Measurements from ENCODE around the gene GCNA.
A peak's percentile ranks its signal among the peaks of the same experiment; 100 is the strongest.

Gene GCNA

DNA sequence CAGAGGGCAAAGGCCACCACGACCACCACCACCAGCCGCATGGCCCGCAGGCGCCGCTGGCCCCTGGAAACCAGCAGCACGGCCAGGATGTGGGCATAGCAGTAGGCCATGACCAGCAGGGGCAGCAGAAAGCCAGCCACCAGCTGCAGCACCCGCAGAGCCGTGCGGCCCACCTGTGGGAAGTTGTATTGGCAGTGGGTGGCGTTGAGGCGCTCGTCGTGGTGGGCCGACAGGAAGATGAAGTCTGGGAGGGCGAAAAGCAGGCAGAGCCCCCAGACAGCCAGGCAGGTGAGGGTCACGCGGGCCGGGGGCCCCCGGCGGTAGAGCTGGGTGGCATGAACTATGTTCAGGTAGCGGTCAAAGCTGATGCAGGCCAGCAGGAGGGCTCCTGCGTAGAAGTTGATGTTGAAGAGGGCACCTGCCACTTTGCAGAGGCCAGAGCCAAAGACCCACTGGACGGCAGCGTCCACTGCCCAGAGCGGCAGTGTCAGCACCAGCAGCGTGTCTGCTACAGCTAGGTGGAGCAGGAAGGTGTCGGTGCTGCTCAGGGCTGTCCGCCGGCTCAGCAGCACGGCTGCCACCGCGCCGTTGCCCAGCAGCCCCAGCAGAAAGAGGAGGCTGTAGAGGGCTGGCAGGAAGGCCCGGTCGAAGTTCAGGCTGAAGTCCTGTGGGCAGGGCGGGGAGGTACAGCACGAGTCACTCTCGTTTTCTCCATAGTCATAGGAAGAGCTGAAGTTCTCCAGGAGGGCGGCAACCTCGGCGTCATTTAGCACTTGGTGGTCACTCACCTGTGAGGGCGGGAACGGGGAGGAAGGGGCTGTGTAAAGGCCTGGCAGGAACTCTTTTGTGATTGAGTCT lies 38.7 kb downstream of the GCNA start:
- no peak for DNase-seq

DNA sequence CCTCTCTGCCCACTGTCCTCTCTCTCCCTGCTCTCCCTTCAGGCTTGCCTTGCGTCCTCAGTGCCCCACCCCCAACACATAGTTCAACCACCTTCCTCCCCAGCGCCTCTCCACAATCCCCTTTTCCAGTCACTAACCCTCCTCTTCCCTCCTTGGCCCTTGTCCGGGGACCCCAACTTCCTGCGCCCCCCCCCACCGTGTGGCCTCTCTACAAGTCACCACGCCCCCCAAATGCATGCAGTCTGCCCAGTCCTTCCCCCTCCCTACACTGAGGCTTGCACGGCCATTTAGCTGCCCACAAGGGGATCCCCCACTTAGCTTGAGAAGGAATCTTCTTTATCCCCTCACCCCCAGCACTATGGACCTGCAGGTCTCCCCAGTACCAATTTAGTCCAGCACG lies 39.5 kb downstream of the GCNA start:
- DNase-seq, result no peak

DNA sequence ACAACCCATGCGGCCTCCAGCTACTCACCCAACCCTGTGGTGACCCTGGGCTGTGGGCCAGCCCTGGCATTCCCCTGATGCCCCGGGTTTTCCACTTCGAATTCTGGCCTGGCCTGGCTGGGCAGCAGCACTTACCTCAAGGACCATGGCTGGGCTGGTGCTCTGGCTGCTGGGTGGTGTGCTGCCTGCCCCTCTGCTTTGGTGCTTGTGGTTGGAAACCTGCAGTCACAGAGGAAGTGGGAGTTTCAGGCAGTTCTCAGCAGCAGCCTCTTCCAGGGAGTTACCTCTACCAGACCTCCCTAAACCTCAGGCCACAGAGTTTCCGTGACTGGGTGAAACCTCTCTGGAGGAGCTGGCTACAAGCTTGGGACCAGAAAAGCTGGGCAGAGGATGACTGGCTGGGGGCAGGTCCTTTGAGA lies 40.1 kb downstream of the GCNA start, which contains the start of gene CXCR3:
Gene CXCR3, minus strand, starts transcription at position 209 of the 419 bp plus-strand sequence. Its CDS starts 62 bp downstream, at position 147.
- no peak for DNase-seq

DNA sequence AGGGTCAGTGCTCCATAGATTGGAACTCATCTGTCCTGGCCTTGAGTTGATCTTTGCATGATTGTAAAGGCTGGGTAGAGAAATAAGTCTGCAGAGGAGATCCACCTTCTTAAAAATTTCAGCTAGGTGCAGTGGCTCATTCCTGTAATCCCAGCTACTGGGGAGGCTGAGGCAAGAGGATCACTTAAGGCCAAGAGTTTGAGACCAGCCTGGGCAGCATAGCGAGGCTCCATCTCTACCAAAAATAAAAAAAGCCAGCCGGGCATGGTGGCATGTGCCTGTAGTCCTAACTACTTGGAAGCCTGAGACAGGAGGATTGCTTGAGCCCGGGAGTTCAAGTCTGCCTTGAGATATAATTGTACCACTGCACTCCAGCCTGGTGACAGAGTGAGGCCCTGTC lies 40.5 kb downstream of the GCNA start:
- DNase-seq, result no peak

DNA sequence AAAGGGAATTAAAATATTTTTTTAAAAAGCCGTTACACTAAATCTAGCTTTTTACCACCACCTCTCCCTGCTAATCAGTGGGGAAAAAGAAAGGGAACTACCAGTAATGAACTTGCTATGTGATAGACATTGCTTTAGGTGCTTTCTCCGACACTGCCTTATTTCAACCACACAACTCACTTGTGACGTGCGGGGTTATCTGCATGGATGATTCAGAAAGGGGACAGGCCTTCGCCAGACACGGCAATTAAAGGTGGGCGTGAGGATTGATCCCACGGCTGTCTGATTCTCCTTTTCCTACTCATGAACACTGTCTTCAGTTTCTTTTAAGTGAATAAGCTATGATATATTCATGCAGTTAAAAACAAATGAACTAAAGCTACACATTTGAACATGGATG lies 41.0 kb downstream of the GCNA start:
- DNase-seq, result no peak

DNA sequence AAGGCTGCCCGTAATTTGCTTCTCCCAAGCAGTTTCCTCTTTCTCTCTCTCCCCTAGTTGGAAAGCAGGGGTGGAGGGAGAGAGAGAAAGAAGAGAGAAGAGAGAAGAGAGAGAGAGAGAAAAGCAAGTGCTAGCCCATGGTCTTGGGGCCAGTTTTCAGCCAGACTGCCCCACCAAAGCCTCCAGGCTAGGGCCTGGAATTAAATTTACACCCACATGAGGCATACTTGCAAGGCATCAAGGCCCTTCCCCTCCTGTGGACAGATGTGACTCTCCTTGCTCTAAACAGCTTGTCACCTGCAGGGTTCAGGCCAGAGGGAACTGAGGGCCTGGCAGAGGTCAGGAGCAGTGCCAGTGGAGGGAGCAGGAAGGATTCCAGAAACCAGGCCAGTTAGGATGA lies 41.7 kb downstream of the GCNA start:
- DNase-seq, result no peak

DNA sequence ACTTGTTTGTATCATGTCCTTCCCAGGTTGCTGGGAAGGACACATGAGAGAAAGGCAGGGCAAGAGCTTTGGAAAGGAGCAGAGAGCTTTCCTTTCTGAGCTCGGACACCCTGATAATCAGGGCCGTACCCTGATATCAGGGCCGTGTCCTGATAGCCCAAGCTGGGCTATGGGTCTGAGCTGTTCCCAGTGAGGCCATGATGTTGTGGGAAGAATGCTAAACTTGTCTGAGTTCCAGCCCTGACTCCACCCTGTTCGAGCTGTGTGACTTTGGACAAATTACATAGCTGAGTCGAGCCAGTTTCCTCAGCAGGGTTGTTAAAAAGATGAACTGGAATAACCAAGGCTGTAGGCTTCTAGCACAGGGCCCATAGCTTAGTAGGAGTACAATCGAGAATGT lies 43.4 kb downstream of the GCNA start:
- no peak for DNase-seq

DNA sequence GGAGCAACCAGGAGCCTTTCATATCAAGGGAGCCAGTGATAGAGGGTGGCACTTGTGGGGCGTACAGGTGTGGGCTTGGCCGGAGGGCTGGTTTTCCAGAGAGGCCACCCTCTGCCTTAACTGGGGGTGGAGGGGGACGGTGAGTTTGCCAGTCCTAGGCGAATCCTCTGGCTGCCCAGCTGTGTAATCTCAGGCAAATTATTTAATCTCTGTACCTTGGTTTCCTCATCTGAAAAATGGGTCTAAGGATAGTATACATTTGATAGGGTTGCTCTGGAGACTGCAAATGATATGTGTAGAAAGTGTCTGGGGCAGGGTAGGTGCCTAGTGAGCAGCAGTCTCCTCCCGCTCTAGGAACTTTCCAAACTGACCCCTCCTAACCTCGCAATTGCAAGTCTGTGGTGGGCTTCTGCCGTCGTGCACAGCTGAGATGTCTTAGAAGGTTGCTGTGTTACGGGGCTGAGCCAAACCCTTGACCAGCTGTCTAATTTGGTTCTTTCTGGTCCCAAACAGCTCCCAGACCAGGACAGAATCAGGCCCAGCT lies 43.9 kb downstream of the GCNA start:
- DNase-seq, result no peak

DNA sequence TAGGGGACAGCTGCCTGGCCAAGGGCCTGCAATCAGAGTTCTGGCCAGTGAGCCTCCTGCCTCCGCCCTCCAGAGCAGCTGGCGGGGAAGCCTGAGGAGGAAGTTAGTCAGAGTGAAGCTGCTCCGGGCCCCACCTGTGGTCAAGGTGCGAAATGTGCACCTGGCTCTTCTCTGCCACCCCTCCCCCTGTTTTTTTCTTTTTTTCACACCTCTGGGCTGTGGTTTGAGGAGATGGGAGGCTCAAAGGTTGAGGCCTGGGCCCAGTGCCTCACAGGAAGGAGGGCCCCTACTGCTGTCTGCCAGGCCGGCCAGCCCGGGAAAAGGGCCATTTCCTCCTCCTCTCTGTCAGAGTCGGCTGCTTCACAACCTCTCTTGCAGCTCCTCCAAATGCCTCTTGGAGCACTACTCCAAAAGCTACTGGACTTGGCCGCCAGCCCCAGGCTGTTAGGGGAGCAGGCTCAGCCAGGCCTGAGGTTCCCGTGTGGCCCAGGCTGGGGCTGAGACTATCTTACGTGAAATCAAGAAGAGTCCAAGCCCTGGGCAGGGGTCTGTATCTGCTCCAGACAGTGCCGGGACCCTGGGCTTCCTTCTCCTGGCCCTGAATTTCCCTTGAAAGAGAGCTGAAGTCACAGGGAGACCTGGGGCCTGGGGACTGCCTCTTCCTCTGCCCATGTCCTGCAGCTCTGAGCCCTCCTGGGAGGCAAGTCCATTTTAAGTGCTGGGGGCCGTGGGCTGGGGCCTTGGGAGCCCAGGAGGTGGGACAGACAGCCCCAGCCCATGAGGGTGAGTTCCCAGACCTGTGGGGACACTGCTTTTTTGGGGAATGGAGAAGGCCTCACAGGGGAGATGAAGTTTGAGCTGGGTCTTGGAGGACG lies 44.6 kb downstream of the GCNA start:
- peak; percentile 11 to 30 for DNase-seq

DNA sequence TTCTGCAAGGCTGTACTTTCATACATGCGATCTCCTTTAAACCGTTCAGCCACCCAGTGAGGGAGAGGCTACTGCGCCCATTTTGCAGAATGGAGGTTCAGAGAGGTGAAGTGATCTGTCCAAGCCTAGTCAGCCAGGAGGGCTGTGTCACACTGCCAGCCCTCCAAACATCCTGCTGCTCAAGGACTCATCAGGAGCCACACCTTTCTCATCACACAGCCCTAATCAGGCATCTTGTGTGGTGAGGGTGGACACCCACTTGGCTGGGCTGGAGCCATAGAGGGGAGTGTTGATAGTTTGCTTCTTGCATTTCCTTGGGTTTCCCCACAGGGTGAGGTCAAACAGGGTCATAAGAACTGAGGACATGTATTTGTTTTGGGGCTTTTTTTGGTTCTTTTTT lies 45.5 kb downstream of the GCNA start:
- DNase-seq, result no peak

DNA sequence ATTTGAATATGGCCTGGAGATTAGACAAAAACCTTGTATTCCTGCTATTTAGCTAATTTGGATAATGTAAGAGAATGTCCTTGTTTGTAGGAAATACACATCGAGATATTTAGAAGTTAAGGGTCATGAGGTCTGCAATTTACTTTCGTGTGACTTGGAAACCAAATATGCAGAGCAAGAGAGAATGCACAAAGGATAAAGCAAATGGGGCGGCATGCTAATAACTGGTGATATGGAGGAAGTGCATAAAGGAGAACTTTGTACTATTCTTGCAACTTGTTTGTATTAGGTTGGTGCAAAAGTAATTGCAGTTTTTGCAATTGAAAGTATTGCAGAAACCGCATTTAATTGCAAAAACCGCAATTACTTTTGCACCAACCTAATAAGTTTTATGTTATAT lies 47.2 kb downstream of the GCNA start:
- DNase-seq, result no peak

DNA sequence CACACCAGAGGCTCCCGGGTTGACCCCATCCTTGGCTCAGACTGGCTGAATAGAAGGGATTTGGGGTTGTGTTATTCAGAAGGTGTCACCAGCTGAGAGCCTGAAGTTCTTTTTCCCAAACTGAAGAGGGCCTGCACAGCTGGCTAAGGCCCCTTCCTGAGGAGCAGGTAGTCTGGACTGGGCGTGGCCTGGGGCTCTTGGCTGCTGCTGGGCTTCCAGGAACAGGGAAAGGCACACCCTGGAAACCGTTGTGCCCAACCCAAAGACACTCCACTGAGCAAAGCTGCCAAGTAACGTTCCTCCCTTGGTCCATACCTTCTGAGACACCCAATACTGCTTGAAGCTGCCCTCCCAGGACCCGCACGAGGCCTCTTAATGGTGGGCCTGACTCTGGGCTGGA lies 48.3 kb downstream of the GCNA start:
- no peak for DNase-seq

DNA sequence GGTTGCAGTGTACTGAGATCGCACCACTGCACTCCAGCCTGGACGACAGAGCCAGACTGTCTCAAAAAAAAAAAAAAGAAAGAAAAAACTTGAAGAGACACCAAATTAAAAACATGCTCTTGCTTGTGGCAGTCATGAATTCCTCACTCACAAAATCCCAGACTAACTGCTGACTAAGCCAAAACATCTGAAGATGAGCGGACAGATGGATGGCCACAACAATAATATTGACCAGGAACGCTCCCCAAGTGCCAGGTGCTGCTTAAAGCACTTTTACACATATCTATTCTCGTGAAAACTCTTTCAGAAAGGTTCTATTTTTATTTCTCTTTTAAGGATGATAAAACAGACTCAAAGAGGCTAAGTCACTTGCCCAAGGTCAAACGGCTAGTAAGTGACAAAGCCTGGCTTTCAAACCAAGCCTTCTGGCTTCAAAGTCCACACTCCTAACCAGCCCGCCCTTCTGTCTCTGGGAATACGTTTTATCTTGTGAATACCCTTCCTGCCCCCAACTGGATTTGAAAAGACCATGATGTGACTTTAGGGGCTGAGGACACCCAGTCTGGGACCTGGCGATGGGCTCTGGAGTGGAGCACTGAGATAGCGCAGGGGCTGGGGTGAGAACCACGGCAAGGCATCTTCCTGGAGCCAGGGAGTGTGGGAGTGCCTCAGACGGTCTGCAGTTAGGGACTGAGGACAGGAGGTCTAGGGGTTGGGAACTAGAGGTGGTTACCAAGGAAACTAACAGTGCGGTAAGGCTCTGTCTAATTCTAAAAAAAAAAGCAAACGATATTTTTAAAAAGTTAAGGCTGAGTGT lies 49.6 kb downstream of the GCNA start:
- DNase-seq, result no peak

DNA sequence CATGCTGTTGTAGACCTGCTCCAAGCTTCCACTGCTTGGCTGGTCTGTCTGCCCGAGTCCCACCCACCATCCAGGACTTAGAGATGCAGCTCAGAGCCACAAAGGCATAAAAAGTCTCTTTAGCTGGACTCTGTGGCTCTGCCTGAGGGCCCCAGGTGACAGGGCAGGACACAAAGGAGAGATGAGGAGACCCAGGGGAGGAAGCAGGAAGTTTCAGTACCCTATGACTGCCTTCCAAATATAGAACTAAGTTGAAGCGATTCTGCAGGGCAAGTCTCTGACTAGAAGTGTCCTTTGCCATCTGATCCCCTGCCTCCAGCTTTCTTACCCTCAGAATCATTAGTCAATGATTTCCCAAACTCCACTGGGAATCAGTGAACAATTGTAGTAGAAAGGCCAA lies 51.2 kb downstream of the GCNA start:
- no peak for DNase-seq

DNA sequence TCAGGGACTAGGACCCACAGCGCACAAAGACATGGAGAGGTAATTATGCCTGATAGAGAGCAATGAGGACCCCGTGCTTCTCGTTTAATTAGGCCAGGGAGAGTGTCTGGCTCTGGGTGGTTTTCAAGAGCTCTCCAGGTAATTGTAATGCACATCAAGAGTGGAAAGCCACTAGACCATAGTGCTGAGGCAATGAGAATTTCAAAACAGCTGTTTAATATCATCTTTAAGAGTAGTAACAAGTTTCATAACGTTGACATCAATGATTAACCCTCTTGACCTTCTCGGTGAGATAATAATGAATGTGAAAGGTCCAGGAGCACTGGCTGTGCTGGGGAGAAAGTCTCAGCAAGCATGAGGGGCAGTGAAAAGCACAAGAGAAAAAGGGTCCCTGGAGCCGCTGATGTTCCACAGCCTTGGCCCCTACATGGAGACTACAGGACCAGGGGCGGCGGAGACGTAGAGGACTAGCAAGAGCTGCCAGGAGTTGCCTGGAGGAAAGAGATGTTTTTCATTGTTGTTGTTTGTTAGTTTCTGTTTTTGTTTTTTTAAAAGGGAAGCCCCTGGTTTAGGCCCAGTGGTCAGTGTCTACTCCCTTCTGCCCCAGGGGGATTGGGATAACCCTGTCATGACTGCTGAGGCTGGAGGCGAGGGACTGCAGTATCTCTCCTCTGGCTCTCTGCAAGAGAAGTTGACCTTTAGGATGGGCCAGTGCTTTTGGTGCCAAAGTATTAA lies 54.9 kb downstream of the GCNA start:
- no peak for DNase-seq

DNA sequence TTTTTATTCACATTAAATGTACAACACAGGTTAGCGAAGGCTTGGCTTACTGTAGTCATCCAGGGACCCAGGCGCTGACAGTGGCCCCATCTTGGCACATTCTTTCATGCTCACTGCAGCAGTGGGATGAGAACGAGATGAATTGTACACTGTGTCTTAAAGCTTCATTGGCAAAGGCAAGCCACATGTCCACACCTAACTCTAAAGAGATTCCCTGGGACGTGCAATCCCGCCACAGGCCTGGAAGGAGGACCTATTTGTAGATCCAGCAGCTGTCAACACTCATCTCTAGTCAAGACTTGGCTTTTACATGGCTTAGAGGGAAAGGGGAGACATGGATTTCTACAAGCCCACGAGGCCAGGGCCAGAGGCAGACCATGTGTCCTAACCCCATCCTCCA lies 56.1 kb downstream of the GCNA start:
- no peak for DNase-seq

DNA sequence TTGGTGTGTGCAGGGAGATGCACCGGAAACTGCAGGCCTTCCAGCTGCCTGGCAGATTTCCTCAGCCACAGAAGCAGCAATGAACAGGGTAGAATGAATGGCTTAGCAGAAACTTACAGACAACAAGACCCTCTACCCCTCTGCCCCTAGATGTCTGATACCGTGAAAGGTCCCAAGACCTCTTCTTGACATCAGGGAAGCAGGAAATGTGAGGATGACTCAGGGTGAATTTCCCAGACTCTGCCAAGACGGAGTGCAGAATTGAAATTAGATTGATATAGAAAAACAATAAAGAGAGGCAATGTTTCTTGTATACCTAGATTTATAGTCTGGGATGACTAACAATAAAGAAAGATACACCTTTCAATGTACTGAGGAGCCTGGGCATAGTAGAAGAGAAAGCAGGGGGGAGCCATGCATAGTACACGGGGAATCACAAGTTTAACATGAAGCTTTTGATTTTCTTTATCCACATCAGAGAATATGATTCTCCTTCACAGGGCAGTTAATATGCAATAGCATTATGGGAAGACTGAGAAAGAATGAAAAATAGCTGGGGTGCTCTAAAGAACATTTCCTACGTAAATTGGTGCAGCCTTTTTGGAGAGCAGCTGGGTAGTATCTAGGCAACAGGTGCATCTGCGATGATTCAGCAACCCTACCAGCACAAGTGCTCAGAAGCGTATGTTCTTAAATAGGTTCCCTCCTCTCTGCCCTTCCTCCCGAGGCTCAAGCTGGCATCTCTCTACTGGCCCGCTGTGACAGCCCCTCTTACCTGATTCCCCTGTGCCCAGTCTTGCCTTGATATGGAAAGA lies 58.4 kb downstream of the GCNA start:
- peak in 1 of 2 donors; percentile 5 for DNase-seq

DNA sequence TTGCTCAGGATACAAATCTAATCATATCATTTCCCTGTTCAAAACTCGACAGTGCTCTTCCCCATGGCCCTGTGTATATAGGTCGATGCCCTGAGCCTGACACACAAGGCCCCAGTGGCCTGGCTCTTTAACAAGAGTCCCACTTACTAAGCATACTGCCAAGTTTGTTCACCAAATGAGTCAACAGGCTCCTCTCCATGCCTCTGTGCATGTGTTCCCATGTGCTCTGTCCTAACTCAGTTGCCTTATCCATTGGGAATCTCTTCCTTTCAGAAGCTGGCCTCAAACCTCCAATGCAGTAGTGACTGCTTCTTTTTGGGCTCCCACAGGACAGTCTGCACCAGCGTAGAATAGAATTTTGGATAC lies 59.0 kb downstream of the GCNA start:
- no peak for DNase-seq

DNA sequence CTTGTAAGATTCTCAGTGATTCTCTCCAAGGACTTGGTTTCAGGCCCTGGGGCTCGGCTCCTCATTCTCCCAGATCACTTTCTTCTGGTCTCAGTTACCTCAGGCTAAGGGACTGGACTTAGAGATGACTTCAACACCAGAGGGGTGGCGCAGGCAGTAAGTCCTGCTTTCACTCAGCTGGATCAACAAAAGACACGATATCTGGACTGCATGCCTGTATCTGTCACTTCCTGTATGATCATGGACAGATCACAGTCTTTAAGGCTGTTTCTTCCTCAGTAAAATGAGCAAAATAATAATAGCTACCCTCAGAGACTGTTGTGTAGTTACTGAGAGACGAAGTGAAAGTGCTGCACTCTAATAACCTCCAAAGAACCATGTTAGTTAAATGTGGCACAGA lies 59.6 kb downstream of the GCNA start:
- DNase-seq, result no peak

DNA sequence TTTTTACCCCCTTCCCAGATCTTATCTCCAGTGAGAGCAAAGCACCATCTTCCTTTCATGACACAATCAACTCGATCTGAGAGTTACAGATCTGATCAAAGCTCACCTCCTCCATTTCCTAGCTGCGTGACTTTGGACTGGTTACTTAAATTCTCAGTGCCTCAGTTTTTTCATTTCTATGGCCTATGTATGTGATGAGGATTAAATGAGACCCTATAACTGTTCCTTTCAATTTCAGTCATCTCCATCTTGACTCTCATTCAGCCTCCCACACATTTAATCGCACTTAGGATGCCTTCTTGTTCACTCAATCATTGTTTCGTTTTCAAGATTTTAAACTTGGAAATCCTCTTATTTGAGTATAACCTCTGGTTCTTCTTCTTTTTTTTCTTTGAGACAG lies 60.2 kb downstream of the GCNA start:
- no peak for DNase-seq

DNA sequence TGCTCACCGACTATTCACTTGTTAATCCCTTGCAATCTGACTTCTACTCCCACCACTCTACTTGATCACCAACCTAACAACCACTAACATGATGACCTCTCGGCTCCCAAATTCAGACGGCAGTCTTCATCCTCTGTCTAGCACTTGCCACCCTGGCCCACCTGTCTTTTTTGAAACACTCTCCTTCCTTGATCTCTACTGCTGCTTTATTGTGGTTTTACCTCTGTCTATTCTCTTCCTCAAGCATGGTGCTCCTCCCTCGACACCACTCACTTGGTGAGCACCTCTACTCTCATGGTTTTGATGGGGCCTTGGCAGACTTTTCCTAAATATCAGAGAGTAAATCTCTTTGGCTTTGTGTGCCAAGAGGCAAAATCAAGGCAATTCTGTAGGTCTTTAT lies 61.8 kb downstream of the GCNA start:
- no peak for DNase-seq

All from hippocampal formation (tissue), 2 donors.